Pancreas (tissue), 10 donors: ENCODE results near the gene ACTRT3. TPM values are rescaled to one million over a fixed set of nuclear protein-coding genes. Genes with fewer than 3 reads are reported as not detected.
"Not testable (repeated sequence)": the region's sequence is repeated elsewhere in the genome, so short reads cannot be mapped to it uniquely, and the experiment has no call there.

Source experiments
- ATAC-seq, 4 donors: fragments of 200-7000 bp; cut with Tn5 transposase; one replicate each; pipeline versions ENCODE4 v1.8.0 to v1.9.1; 2020; ENCODE audit warnings: mild to moderate bottlenecking in 4 of 4, moderate library complexity in 4 of 4
- DNase-seq, 6 donors: peaks; one replicate each; pipeline ENCODE4 v3.0.0-alpha.2; 2020
- FAIRE-seq: peaks from 2 replicates; lab custom pipeline; 2012; peaks lifted over from hg19 to GRCh38; lab: Jason Lieb, UNC
- H3K27ac ChIP-seq, 4 donors: fragments of 200-600 bp; sonication (generic); 1 replicate in 3 of 4; 2 replicates in 1 of 4; pipeline versions ENCODE4 v1.5.0 to v1.8.0; 2020
- H3K27me3 ChIP-seq, 4 donors: fragments of 200-600 bp; one replicate each; pipeline ENCODE4 v1.8.0; 2021
- H3K36me3 ChIP-seq, 3 donors: fragments of 200-600 bp; sonication (generic) in 1 of 3; one replicate each; pipeline versions ENCODE4 v1.5.0 to v1.8.0; 2020 to 2021
- H3K4me1 ChIP-seq, 3 donors: fragments of 200-600 bp; one replicate each; pipeline ENCODE4 v1.8.0; 2021
- H3K4me3 ChIP-seq, 4 donors: fragments of 200-600 bp; sonication (generic) in 2 of 4; one replicate each; pipeline versions ENCODE4 v1.5.0 to v1.8.0; 2020 to 2021
- H3K9me3 ChIP-seq, 4 donors: fragments of 200-600 bp; one replicate each; pipeline ENCODE4 v1.8.0; 2021
- CTCF ChIP-seq, 4 donors: fragments of 200-600 bp; sonication (generic) in 3 of 4; IDR thresholded peaks; one replicate each; pipeline versions ENCODE4 v1.5.0 to v1.8.0; 2021; ENCODE audit warnings: antibody characterized with exemption in 4 of 4
- WGBS, 2 donors: extraction: QIAGEN DNeasy Blood & Tissue Kit; methylation state at CpG; one replicate each; pipeline ENCODE4 v1.1.7; 2013; 5-methylcytosine and 5-hydroxymethylcytosine counted together
- intact Hi-C, 3 donors: fragments of 100-400 bp; cut with DNase I; formaldehyde crosslinking; loops; one replicate each; pipeline versions ENCODE4 v1.11.1 to v1.14.2; 2022
- polyA plus RNA-seq, 2 donors: library from polyadenylated mRNA; stranded (reverse); fragments of 200-250 nt; gene quantifications; one replicate each; pipeline ENCODE4 v1.2.3, GENCODE V29; 2013
- total RNA-seq, 6 donors: library from RNA; stranded (reverse); fragmentation: NEBNext Ultra II Directional in 4 of 6; extraction: Animal tissue kit (Norgen Biotek cat#: 25700) in 4 of 6; gene quantifications; one replicate each; pipeline versions ENCODE4 v1.2.1 to v1.2.4, GENCODE V29; 2021 to 2023
- donor health status: healthy with polysubstance abuse.
- donor health status: DM: no; HTN: no; CAD: no; lungs with moderate emphysema.
- donor health status: DM: no; HTN: no; CAD: no.
- donor health status: control.
- donor health status: control.
- donor health status: Bipolar disorder and iron deficiency.
- donor health status: DM: yes; HTN: yes; CAD: no.
- donor health status: DM: no; HTN: no; CAD: no.
- donor health status: DM: no; HTN: no; CAD: no.
- donor health status: DM: yes; HTN: yes; CAD: no.

ACTRT3 gene
- total and polyA plus RNA-seq, 8 donors = 0.14 to 0.82 (median 0.40) TPM

DNA sequence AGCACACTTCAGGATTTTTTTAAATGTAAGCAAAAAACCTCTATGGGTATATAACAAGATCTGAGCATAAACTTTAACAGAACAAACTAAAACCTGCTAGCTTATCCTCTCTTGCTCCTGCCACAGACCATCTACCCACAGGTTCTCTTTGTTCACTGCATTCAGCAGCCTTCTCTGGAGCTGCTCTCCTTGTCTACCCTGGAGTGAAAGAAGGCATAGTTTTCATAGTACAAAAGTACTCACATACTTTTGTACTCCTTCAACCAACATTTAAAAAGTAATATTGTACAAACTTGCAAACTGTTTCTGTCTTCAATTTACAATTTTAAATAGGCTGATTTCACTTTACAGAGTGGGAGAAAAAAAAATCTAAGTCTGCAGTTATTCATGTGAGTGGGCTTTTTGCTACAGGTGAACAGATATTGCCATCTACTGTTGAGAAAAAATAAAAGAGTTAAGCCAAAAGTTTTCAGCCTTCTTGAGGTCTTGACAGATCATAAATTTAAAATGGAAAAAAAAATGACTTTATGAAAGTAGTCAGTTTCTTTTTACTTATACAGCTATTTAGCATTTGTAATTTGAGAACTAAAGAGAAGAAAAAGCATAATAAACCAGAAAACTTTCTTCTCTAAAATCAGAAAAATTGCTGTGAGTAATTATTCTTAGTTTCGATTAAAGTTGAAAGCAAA, 24.9 kb downstream of the ACTRT3 start:
- intact Hi-C loops = no loop called here
- no peak overlapping the region for H3K4me3 ChIP-seq
- H3K4me1 ChIP-seq = no peaks in the 10 kb centered on the region
- 0 to 48% methylated on average over 1 of the region's 1 CpG for WGBS, 2 donors
- H3K27ac ChIP-seq = no peak overlapping the region
- DNase-seq (no peak), FAIRE-seq (peak; percentile 54), ATAC-seq (peak in 3 of 4 donors; percentile 55 to 66 (median 59))
- H3K27me3 ChIP-seq = no peaks in the 10 kb centered on the region
- H3K9me3 ChIP-seq = no peaks in the 10 kb centered on the region
- no peaks in the 10 kb centered on the region for H3K36me3 ChIP-seq
- no peak for TF ChIP-seq CTCF (IDR thresholded peaks at IDR 0.05)

GRCh38 chr3:169739067-169739466, 30.3 kb downstream of the ACTRT3 start:
- no peak for DNase-seq
- Histone ChIP-seq H3K4me3 (no peak overlapping the region), H3K27ac (no peak overlapping the region), H3K27me3 (no peaks in the 10 kb centered on the region), H3K36me3 (no peaks in the 10 kb centered on the region), H3K9me3 (no peaks in the 10 kb centered on the region), H3K4me1 (no peaks in the 10 kb centered on the region)
- no peak for ATAC-seq
- 62 to 66% methylated on average over 2 of the region's 2 CpGs for WGBS, 2 donors
- FAIRE-seq = no peak
- intact Hi-C loops = no loop called here
- TF ChIP-seq CTCF (IDR thresholded peaks at IDR 0.05) = no peak

DNA sequence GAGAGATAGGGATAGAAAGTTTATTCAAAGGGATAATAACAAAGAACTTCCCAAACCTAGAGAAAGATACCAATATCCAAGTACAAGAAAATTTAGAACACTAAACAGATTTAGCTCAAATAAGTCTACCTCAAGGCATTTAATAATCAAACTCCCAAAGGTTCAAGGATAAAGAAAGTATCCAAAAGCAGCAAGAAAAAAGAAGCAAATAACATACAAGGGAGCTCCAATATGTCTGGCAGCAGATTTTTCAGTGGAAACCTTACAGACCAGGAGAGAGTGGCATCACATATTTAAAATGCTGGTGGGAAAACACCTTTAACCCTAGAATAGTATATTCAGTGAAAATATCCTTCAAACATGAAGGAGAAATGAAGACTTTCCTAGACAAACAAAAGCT, 37.5 kb downstream of the ACTRT3 start:
- FAIRE-seq, H3K36me3 ChIP-seq, H3K27ac ChIP-seq, H3K4me1 ChIP-seq, ATAC-seq, intact Hi-C loops, H3K27me3 ChIP-seq, DNase-seq, H3K4me3 ChIP-seq, H3K9me3 ChIP-seq: not testable (repeated sequence)

DNA sequence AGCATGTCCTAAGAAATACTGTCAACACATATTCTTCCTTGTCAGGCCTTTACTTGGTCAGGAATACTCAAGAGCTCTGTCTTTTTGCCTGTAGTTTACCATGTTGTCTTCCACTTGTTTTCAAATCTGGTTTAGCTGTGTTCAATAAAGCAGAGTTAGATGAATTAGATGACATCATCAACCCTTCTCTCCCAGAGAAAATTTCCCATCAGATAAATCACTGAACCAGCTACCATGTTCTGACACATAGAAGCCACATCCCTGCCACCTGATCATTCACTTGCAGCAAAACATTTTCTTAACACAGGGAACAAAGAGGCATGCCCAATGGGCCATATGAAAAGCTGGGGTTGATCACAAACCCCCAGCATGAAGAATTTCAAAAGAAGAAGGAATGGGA, 46.6 kb downstream of the ACTRT3 start:
- DNase-seq = no peak
- H3K27ac ChIP-seq = no peak overlapping the region
- H3K36me3 ChIP-seq = no peaks in the 10 kb centered on the region
- H3K4me1 ChIP-seq = no peaks in the 10 kb centered on the region
- no peaks in the 10 kb centered on the region for H3K9me3 ChIP-seq
- intact Hi-C loops = no loop called here
- ATAC-seq = no peak
- H3K27me3 ChIP-seq = no peaks in the 10 kb centered on the region
- H3K4me3 ChIP-seq = no peak overlapping the region
- no peak for TF ChIP-seq CTCF (IDR thresholded peaks at IDR 0.05)
- FAIRE-seq = no peak

GRCh38 chr3:169718415-169718814, 50.9 kb downstream of the ACTRT3 start:
- H3K4me1 ChIP-seq, H3K36me3 ChIP-seq, H3K9me3 ChIP-seq, intact Hi-C loops, DNase-seq, H3K4me3 ChIP-seq, H3K27me3 ChIP-seq, ATAC-seq, FAIRE-seq, H3K27ac ChIP-seq: not testable (repeated sequence)
- WGBS, 2 donors = 97 to 100% methylated on average over 2 to 4 of the region's 4 CpGs

Other genes with a start within 250 kb of the ACTRT3 start
- 10 to 100 TPM; 28.6 to 53.8 (median 47.5) TPM for gene MECOM, start 105.8 kb downstream of the ACTRT3 start, total RNA-seq
- gene MECOM, start 105.8 kb downstream of the ACTRT3 start, polyA plus RNA-seq = 10 to 100 TPM in 1 of 2 donors, 1 to 10 TPM in 1; 8.7 to 19.6 TPM
- 10 to 100 TPM in 2 of 6 donors, 1 to 10 TPM in 3, not detected in 1; 1.0 to 11.1 (median 2.7) TPM for gene TERC, start 4.5 kb downstream of the ACTRT3 start, total RNA-seq
- not detected for gene TERC, start 4.5 kb downstream of the ACTRT3 start, polyA plus RNA-seq
- 1 to 10 TPM; 5.0 to 9.1 (median 6.7) TPM for gene MYNN, start 3.8 kb upstream of the ACTRT3 start, total RNA-seq
- 1 to 10 TPM; 4.0 to 7.0 TPM for gene MYNN, start 3.8 kb upstream of the ACTRT3 start, polyA plus RNA-seq
- gene LRRIQ4, start 43.3 kb upstream of the ACTRT3 start, total RNA-seq = not detected
- gene LRRIQ4, start 43.3 kb upstream of the ACTRT3 start, polyA plus RNA-seq = not detected
- under 1 TPM; 0.14 to 0.81 (median 0.57) TPM for gene LRRC34, start 43.3 kb upstream of the ACTRT3 start, total RNA-seq
- 1 to 10 TPM; 1.1 to 1.9 TPM for gene LRRC34, start 43.3 kb upstream of the ACTRT3 start, polyA plus RNA-seq
- under 1 TPM in 1 of 6 donors, not detected in 5; 0.19 TPM for gene LRRC31, start 100.4 kb upstream of the ACTRT3 start, total RNA-seq
- not detected for gene LRRC31, start 100.4 kb upstream of the ACTRT3 start, polyA plus RNA-seq
- not detected for gene SAMD7, start 142.0 kb upstream of the ACTRT3 start, total RNA-seq
- not detected for gene SAMD7, start 142.0 kb upstream of the ACTRT3 start, polyA plus RNA-seq
- gene SEC62, start 197.2 kb upstream of the ACTRT3 start, total RNA-seq = 100 to 1,000 TPM in 3 of 6 donors, 10 to 100 TPM in 3; 89.0 to 119 (median 100) TPM
- 10 to 100 TPM; 23.6 to 96.5 TPM for gene SEC62, start 197.2 kb upstream of the ACTRT3 start, polyA plus RNA-seq